Activated CD4-positive, CD25-positive, alpha-beta regulatory T cell (primary cell): ENCODE data around the gene SAC3D1.

Experiments used
- DNase-seq, 4 experiments: peaks; one replicate each; lab custom pipeline; 2025; lab: John Stamatoyannopoulos, UW

Gene SAC3D1

GRCh38 chr11:65059959-65060824, 19.2 kb downstream of the SAC3D1 start:
- no peak for DNase-seq

- DNase-seq: peak in 2 of 4 experiments; percentile 33 to 53
These were observed 20.0 kb downstream of the SAC3D1 start for GRCh38 chr11:65060913-65061408.

- no peak for DNase-seq
These were observed 22.5 kb downstream of the SAC3D1 start for GRCh38 chr11:65063532-65063931.

- no peak for DNase-seq
These were observed 23.8 kb downstream of the SAC3D1 start for GRCh38 chr11:65064847-65065240.

- DNase-seq: no peak
These were observed 24.8 kb downstream of the SAC3D1 start for GRCh38 chr11:65065851-65066250.

GRCh38 chr11:65066315-65066714, 25.3 kb downstream of the SAC3D1 start:
- DNase-seq: no peak

- DNase-seq: no peak
These were observed 25.8 kb downstream of the SAC3D1 start for GRCh38 chr11:65066805-65067291.

- no peak for DNase-seq
These were observed 26.4 kb downstream of the SAC3D1 start for GRCh38 chr11:65067446-65067845.

- DNase-seq: no peak
These were observed 28.2 kb downstream of the SAC3D1 start for GRCh38 chr11:65069217-65069616.

GRCh38 chr11:65071907-65072630, 31.1 kb downstream of the SAC3D1 start:
- DNase-seq: no peak

GRCh38 chr11:65072631-65072966, 31.6 kb downstream of the SAC3D1 start:
- no peak for DNase-seq

- DNase-seq: no peak
These were observed 36.4 kb downstream of the SAC3D1 start for GRCh38 chr11:65077451-65077850.

- peak; percentile 36 to 66 (median 58) for DNase-seq
These were observed 37.1 kb downstream of the SAC3D1 start for GRCh38 chr11:65078151-65078550.

- no peak for DNase-seq
These were observed 37.9 kb downstream of the SAC3D1 start for GRCh38 chr11:65078786-65079342.

GRCh38 chr11:65083134-65083833, 42.3 kb downstream of the SAC3D1 start:
- DNase-seq: no peak

- peak; percentile 88 to 96 (median 92) for DNase-seq
These were observed 43.0 kb downstream of the SAC3D1 start, which contains the start of the genes CDCA5 and ZFPL1 for GRCh38 chr11:65083834-65084597. TSS of gene CDCA5 (minus strand) at chr11:65084040. CDS start at chr11:65083978, 62 bp downstream. TSS of gene ZFPL1 (plus strand) at chr11:65084222. CDS start at chr11:65084699, 477 bp downstream.

GRCh38 chr11:65084598-65085375, 43.8 kb downstream of the SAC3D1 start:
- no peak for DNase-seq

- no peak for DNase-seq
These were observed 44.4 kb downstream of the SAC3D1 start for GRCh38 chr11:65085446-65085845.

GRCh38 chr11:65086809-65087208, 45.8 kb downstream of the SAC3D1 start:
- no peak for DNase-seq

- no peak for DNase-seq
These were observed 46.2 kb downstream of the SAC3D1 start for GRCh38 chr11:65087216-65087615.
